Suprapubic skin (tissue), 3 donors: ENCODE results near the gene FAM32A.

Experiments used
- CTCF ChIP-seq, 2 donors: fragments of 200-600 bp in 1 of 2; fragments of 450-650 bp in 1 of 2; sonication (generic) in 1 of 2; IDR thresholded peaks; one replicate each; pipeline ENCODE4 v1.5.1; 2016 to 2019; ENCODE audit warnings: antibody characterized with exemption in 2 of 2, mild to moderate bottlenecking in 1 of 2, moderate library complexity in 1 of 2
- EP300 ChIP-seq: sonication (generic); formaldehyde crosslinking; IDR thresholded peaks from one replicate; pipeline ENCODE4 v1.6.1; 2017; ENCODE audit warnings: antibody characterized with exemption

GRCh38 chr19:16180611-16181010 lies 4.6 kb upstream of the FAM32A start:
- no peak for TF ChIP-seq EP300
- no peak for TF ChIP-seq CTCF (IDR thresholded peaks at IDR 0.05)
